GM19193 (cell line): Measurements from ENCODE around the gene PIP4K2B.

Experiments used
- POLR2A ChIP-seq: IDR thresholded peaks from 4 replicates; pipeline ENCODE4 v1.6.1; 2011; ENCODE audit not compliant: insufficient read depth, insufficient read length; ENCODE audit errors: extremely low read depth

PIP4K2B gene

GRCh38 chr17:38741461-38741860 is 57.9 kb downstream of the PIP4K2B start:
- no peak for TF ChIP-seq POLR2A

GRCh38 chr17:38740806-38741205 is 58.5 kb downstream of the PIP4K2B start:
- no peak for TF ChIP-seq POLR2A

- TF ChIP-seq POLR2A: no peak
Observed at GRCh38 chr17:38740044-38740443, 59.3 kb downstream of the PIP4K2B start.

GRCh38 chr17:38739305-38739704 is 60.1 kb downstream of the PIP4K2B start:
- TF ChIP-seq POLR2A: no peak

DNA sequence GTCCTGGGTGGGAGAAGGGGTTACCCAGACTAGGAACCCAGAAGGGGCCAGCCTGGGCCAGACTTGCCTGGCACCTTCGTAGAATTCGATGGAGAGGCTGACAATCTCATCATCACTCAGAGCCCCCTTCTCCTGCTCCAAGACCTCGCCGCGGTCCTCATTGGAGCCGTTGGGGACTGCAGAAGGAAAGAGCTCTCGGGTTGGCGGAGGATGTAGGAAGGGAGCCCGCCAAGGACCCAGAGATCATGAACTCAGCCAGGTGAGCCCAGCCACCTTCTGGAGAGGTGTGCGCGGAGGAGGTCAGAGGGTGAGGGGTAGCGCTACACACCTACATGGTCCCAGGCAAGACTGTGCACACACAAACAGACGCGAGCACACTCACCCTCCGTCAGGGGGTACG is 60.7 kb downstream of the PIP4K2B start:
- no peak for TF ChIP-seq POLR2A

DNA sequence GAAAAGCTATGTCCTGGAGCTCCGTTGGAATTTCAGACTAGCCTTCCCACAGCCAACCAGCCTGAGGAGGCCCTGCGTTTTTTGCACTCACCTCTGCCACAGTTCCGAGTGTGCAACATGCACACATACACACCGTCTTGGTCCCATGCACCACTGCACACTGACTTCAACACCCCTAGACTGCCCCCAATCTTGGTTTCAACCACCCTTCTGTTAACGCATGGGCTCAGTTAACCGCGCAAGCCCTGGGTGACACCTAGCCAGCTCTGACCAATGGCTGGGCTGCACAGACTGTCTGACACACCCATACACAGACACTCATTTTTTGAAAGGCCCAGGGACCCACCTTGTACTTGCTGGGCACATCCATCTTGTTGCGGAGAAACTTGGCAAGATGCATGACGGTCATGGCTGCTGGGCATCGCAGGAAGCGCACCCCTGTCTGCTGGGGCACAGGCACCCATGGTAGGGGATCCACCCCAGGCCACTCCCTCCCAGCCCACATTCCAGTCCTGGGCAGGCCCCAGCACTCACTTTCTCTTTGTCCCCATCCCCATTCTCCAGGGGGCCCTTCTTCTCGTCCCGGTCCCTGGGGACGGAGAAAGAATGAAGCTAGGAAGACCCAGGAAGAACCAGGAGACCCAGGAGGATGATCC is 61.2 kb downstream of the PIP4K2B start:
- TF ChIP-seq POLR2A: no peak

GRCh38 chr17:38735161-38735997 is 64.0 kb downstream of the PIP4K2B start:
- no peak for TF ChIP-seq POLR2A

GRCh38 chr17:38733982-38734973 is 65.1 kb downstream of the PIP4K2B start:
- no peak for TF ChIP-seq POLR2A

DNA sequence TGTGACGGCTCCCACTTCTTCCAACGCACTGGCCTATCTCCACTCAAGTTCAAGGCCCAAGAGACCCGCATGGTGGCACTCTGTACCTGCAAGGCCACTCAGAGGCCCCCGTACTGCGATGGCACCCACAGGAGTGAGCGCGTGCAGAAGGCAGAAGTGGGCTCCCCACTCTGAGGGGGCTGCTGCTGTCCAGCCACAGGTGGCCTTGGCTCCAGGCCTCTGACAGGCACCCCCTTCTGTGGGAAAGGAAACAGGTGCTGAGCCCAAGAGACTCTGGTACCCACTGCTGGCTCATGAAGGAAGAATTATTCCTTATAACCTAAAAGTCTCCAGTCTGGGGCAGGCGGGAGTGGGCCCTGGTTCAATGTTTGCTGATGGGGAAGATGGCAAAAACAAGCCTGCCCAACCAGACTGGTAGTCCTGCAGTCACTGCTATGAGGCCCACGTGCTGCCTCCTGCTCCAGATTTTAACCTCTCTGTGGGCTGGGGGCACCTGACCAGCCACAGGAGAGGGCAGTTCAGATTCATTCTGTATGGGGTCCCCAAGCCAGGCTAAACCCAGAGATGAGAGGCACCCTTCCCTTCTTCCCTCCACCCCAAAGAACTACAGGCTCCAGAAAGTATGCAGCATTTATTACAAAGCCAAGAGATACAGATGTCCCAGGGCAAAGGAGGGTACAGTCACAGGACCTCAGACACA is 65.9 kb downstream of the PIP4K2B start:
- no peak for TF ChIP-seq POLR2A

DNA sequence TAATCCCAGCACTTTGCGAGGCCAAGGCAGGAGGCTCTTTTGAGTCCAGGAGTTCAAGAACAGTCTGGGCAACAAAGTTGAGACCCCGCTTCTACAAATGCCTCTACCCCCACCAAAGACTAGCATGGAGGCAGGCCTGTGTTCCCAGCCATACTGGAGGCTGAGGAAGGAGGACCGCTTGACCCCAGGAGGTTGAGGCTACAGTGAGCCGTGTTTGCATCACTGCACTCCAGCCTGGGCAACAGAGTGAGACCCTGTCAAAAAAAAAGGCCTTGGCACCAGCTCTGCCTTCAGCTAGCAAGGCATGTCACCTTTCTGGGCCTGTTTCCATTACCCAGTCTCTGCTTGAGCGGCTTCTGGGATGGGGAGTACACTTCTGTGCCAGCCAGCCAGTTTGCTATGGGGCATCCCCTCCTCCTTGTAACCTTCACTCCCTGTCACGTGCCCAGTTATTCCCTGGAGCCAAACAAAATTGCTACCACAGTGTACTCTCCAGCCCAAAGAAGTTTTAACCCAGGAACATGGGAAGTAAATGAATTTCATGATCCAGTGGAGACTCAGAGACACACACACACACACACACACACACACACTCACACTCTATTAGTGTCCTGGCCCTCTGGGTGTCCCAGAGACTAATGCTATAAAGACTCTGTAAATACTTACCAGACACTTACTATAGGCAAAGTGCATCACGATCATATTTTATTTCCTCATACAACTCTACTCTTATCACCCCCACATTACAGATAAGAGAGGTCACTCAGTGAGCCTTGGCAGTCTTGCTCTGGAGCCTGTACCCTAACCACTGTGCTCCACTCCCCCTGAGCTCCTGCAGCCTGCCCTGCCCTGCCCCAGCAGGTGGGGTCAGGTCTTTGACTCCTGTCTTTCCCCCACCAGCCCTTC is 66.7 kb downstream of the PIP4K2B start:
- TF ChIP-seq POLR2A: no peak

GRCh38 chr17:38731526-38732294 is 67.6 kb downstream of the PIP4K2B start:
- TF ChIP-seq POLR2A: no peak

DNA sequence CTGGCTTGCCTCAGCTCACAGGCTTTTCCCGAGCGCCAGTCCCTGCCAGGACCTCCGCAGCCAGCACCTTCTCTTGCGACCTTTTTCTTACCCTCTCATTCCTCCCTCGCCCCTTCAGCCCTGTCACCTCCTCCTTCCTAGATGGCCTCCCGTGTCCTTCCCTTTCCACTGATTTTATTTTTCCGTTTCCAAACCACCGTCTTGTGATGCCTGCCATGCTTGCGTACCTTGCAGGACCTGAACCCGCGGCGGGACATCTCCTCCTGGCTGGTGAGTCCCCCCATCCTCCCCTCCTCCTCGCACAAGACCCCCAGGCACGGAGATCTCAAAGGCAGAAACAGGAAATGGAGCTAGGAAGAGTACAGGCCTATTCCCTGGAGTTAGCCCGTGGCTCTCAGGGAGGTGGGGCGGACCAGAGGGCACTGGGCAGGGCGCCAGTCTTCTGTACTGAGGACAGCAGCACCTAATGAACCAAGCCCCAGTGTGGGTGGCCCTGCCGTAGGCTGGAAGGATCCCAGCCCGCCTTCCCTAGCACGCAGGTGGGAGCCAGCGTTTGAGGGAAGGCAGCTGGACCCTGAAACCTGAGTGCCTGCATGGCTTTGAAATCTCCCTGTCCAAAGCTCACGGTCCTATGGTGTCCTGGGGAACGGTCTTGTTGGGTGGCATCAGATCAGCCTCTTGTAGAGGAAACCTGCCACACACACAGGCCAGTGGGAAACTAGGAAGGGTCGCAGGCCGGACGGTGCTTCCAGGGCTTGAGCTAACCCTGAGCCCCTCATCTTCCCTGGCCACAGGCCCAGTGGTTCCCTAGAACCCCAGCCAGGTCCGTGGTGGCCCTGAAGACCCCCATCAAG is 68.6 kb downstream of the PIP4K2B start:
- no peak for TF ChIP-seq POLR2A
